Activated CD4-positive, alpha-beta T cell treated with anti-CD3 and anti-CD28 coated beads, Interleukin-2, Interleukin-4, amounts not matched to agents 100 ng/mL and 50 ng/mL, durations not matched to agents 16 hours and 8 hours (primary cell): ENCODE measurements around the gene SNRPA1.

Experiments used
- DNase-seq: peaks from one replicate; pipeline ENCODE4 v3.0.0-alpha.2; 2020; ENCODE audit warnings: low spot score

The SNRPA1 gene

DNA sequence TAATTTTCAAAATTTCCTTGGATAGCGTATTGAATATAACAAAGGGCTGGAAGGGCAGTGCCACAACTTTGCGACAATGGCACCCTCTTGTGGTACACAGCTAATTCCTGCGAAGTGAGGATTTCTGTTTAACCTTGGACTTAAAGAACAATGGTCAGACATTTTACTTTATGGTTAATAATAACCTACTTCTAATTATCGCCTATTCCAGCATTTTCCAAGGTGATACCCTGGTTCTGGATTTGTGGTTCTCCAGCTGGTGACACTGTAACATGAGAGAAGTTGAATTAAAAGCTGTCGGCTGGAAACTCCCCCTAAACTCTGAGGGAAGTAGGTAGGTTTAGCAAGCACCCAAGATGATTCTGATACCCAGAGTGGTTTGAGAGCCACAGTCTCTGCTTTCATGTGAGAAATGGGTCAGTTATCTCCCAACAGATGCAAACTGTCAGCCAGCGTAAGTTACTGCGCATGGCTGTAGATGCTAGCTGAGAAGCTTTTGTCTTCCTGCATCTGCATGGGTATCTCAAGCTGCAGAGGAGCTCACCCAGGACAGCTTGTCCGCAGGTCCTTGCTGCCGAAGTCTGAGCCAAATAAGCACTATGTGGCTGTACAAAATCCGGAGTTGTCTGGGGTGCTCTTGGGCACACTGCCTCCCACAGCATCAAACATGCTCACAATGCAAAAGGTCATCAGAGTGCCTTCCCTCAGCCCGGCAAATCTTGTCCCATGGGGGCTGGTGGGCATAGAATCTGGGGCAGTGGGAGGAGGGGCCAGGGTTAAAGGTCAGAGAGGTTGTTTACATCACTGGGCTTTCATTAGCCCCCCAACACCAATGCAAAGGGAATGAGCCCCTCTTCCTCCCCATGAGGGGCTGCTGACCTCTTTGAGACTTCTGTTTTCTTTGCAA is 36.6 kb downstream of the SNRPA1 start:
- DNase-seq = peak; percentile 70

GRCh38 chr15:101256757-101257156 is 38.3 kb downstream of the SNRPA1 start:
- DNase-seq = no peak

- DNase-seq = no peak
Measured at GRCh38 chr15:101255615-101256241, 39.3 kb downstream of the SNRPA1 start.

DNA sequence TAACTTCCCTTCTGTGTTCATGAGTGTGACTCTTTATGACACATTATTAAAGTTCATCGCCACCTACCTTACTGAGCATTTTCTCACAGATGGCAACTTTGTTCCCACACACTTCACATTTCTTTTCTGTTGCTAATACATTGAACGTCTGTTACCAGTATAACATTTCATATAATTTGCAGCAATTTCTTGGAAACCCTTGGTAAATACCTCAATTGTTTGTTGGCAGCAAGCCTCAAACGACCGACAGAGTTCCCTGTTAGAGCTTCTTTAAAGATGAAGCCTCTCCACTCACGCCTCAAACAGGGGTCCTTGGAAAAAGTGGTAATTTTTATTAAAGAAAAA is 40.0 kb downstream of the SNRPA1 start:
- DNase-seq = no peak

GRCh38 chr15:101254157-101255050 is 40.6 kb downstream of the SNRPA1 start:
- no peak for DNase-seq

- DNase-seq = no peak
Measured at GRCh38 chr15:101252836-101253235, 42.2 kb downstream of the SNRPA1 start.

- peak; percentile 90 for DNase-seq
Measured at GRCh38 chr15:101251830-101252820, 42.9 kb downstream of the SNRPA1 start, which contains the start of gene CHSY1. CHSY1 (minus strand) TSS chr15:101252048; CDS start chr15:101251456, 592 bp downstream.

DNA sequence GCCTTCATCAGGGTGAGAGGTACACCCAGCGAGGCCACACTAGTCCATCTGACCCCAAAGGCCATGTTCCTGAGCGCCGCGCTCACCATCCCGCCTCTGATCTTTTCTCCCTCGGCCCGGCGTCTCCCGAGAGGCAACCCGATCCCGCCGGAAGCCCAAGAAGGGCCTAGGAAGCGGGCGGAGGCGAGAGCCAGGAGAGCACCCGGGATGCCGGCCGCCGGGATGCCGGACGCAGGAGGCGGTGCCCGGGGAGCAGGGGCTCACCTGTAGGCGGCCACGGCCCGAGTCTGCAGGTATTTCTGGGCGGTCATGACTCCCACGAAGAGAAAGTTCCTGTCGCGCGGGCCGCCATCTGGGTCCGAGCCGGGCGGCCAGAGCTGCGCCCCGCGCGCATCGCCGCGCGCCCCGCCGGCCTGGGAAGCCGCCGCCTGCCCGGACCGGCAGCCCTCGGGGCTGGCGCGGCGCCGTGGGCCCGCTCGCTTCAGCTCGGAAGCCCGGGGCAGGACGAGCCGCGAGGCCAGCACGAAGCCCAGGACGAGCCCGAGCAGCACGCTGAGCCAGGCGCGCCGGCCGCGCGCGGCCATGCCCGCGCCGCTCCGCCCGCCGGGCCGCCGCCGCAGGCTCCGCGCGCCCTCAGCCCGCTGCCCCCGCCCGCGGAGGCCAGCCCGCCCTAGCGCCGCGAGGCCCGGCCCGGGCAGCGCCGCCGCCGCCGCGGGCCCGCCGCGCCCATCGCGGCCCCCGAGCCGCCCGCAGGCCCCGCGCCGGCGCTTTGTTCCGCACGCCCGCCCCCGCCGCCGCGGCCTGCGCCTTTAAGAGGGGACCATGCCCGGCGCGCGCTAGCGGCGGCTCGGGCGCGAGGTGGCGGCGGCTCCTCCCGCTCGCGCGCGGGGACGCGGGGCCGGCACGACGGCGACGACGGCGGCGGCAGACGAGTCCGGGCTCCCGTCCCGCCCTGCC is 43.9 kb downstream of the SNRPA1 start:
- no peak for DNase-seq

DNA sequence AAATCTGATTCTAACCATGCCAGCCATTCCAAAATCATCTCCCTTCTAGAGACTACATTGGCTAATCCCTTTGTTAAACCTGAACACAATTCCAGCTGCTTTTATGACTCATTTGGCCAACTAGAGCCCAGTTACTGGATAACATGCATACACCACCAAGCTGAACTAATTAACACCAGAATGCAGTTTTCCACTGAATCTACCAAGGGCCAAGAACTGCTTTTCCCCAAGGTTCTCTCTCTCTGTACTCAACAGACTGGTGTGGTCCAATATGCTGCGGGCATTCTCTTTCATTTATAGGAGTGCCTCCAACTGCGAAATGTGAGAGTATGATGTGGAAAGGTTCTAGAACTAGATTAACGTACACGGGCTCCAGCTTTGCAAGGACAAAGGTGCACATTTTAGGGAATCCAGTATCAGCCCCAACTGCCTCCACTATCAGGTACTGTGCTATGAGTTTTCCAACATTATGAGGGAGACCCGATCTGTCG is 44.7 kb downstream of the SNRPA1 start:
- no peak for DNase-seq

- no peak for DNase-seq
Measured at GRCh38 chr15:101248274-101248673, 46.8 kb downstream of the SNRPA1 start.

DNA sequence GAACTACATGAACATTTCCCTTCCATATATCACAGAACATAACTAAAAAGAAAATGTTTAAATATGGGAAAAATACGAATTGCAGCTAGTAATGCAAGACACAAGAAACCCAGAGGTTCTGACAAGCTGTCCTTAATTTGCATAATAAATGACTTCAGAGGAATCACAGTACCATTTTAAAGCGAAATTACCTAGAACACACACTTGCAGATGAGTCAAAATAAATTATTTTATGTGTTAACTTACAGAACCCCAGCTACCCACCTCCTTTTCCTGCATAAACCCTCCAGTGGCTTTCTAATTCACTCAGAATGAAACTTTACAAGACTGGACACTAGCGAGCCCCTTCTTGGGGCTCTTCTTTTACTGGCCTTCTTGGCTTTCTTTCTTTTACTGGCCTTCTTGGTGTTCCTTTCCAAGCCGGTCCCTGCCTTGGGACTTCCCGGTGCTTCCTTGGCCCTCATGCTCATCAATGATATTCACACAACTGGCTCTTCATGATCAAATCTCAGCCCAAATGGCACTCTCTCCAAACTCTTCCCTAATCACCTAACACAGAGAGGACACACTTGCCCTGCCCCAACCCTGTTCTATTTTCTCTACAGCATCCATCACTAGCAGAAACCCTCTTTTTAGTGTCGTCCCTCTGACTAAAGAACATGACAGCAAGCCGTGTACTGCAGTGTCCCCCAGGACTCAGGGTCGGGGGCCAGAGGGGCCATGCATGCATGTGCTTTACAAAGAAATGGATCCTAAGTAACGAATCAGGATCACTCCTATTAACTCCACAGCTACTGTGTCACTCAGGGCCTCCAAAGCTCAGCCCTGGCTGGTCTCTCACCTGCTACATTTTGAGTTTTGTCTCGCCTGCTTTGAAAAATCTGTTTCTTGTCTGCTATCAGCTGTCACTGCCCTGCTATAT is 48.0 kb downstream of the SNRPA1 start:
- DNase-seq = peak; percentile 46

DNA sequence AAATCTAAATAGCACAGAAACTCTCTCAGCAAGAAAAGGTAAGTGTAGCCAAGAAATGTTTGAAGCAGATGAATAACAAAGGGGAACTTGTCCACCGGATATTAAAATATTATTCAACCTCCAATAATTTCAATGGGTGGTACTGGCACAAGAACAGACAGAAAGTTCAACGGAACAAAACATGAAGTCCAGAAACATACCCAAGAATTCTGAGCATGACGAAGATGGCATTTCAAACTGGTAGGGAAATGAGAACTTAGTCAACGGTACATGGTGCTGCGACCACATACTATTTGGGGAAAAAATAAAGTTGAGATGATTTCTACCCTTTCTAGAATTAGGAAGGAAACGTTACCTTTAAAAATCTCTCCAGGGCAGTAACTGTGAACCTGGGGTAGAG is 48.7 kb downstream of the SNRPA1 start:
- no peak for DNase-seq

DNA sequence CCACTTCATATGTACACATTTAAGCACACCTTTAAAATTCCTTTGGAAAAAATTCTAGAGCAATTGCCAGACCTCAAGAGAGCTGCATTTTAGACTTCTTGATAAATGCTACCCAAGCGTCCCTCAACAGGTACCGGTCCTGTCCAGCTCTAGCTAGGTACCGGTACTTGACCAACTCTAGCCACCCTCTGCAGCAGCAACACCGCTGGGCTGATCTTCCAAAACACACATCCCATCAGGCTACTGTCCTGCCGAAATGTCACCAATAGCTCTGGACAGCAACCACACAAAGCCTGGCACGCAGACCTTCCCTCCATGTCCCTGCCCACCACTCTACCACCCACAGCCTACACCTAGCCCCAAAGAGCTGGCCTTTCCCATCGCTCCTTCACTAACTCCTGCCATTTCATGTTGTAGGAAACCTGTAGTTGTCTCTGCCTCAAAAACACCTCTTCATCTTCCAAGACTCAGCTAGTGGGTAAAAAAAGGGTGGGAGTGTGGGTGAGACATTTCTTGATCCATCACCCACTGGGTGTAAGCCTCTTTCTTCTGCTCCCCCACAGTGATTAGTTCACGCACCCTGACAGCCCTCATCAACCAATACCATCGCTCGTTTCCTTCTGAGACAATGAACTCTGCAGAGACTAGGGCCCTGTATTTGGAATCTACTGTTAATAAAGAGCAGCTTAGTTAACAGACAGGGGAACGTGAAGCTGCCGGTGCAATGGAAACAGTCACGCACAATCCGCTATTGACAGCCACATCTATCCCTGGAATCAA is 50.0 kb downstream of the SNRPA1 start:
- no peak for DNase-seq

DNA sequence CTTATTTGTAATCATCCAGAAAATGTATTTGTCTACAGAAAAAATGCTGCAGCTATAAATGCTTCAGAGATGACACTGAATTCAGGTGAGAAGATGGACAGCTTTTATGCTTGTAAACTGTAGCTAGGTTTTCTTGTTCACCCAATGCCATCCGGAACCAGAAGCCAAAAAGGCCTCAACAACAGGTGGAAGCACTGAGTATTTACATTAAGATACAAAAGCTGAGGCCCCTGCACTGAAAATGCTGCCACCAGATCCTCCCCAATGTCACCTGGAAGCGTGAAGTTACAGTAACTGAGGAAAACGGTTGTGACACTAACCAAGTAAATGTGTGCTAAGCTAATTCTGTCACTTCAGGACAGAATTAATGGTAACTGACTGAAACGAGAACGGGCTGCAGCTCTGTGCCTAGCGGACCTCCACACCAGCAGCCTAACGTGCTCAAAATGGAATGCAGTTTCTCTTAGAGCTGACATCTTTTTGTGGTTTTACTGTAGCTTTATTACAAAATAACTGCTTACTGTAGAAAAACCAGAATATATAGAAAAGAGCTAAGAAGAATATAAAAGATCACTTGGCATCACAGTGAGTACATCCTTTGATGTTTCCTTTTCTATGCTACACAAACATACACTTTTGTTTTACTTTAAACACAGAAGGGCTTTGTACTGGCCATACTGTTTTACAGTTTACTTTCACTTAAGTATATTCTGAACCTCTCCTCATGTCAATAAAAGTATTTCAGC is 50.8 kb downstream of the SNRPA1 start:
- DNase-seq = no peak

DNA sequence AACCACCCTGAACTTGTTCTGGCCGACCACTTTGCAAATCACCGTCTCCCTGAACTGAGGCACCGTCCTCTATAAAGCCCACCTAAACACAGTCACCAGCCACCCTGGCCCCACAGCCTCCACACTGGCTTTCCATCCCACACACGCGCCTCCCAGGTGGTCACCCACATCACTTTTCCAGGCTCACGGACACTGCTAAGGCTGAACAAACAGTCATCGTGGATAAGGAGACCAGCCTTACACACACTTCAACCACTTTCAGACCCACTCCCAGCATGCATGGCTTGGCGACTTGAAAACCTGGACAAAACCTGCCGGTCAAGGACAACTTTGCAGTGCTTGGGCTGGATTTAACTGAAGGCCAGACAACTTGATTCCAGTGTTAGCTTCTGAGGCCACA is 51.6 kb downstream of the SNRPA1 start:
- DNase-seq = no peak

GRCh38 chr15:101242999-101243336 is 52.1 kb downstream of the SNRPA1 start:
- no peak for DNase-seq
